Peyer's patch (tissue), 4 donors: ENCODE data around the gene PRKCG.

ENCODE experiments used
- POLR2A ChIP-seq, 2 donors: fragments of 450-650 bp; IDR thresholded peaks; one replicate each; pipeline ENCODE4 v1.5.1; 2017; ENCODE audit warnings: antibody characterized with exemption in 2 of 2, mild to moderate bottlenecking in 2 of 2, moderate library complexity in 2 of 2
- TF ChIP-seq, protein P1 (sequence below), 6 experiments: fragments of 450-650 bp in 4 of 6; fragments of 200-600 bp in 2 of 6; sonication (generic) in 1 of 6; IDR thresholded peaks; one replicate each; pipeline ENCODE4 v1.5.1; 2017 to 2019; ENCODE audit warnings: antibody characterized with exemption in 6 of 6, mild to moderate bottlenecking in 3 of 6, moderate library complexity in 1 of 6

GRCh38 chr19:53909471-53910169 is 27.6 kb downstream of the PRKCG start:
- TF ChIP-seq, protein P1, sequence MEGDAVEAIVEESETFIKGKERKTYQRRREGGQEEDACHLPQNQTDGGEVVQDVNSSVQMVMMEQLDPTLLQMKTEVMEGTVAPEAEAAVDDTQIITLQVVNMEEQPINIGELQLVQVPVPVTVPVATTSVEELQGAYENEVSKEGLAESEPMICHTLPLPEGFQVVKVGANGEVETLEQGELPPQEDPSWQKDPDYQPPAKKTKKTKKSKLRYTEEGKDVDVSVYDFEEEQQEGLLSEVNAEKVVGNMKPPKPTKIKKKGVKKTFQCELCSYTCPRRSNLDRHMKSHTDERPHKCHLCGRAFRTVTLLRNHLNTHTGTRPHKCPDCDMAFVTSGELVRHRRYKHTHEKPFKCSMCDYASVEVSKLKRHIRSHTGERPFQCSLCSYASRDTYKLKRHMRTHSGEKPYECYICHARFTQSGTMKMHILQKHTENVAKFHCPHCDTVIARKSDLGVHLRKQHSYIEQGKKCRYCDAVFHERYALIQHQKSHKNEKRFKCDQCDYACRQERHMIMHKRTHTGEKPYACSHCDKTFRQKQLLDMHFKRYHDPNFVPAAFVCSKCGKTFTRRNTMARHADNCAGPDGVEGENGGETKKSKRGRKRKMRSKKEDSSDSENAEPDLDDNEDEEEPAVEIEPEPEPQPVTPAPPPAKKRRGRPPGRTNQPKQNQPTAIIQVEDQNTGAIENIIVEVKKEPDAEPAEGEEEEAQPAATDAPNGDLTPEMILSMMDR (IDR thresholded peaks at IDR 0.05), result no peak
- no peak for TF ChIP-seq POLR2A (IDR thresholded peaks at IDR 0.05)
